ENCODE data around the gene MMP17. TPM values are rescaled to one million over a fixed set of nuclear protein-coding genes. Genes with fewer than 3 reads are reported as not detected.

The MMP17 gene
- polyA plus RNA-seq, 1 experiment, result 13.7 TPM

- peaks cover 13% of the 10 kb centered on the region for H3K36me3 ChIP-seq (ENCODE audit: control insufficient read depth, insufficient read depth, low read length)
- no peak for TF ChIP-seq CTCF (IDR thresholded peaks at IDR 0.05; ENCODE audit: insufficient read depth, low read depth, low read length)
- no peaks in the 10 kb centered on the region for H3K27me3 ChIP-seq (ENCODE audit: control insufficient read depth, insufficient read depth, low read length)
- ChIA-PET CTCF (no interaction called here), POLR2A (no interaction called here)
- DNase-seq (ENCODE audit: low read depth), result peak; percentile 21
- no peak overlapping the region for H3K4me3 ChIP-seq (ENCODE audit: low read depth, low read length)
Observed at GRCh38 chr12:131793243-131794022, 34.8 kb upstream of the MMP17 start.

GRCh38 chr12:131794061-131794460 lies 34.1 kb upstream of the MMP17 start:
- peaks cover 12% of the 10 kb centered on the region for H3K36me3 ChIP-seq (ENCODE audit: control insufficient read depth, insufficient read depth, low read length)
- no peaks in the 10 kb centered on the region for H3K27me3 ChIP-seq (ENCODE audit: control insufficient read depth, insufficient read depth, low read length)
- POLR2A ChIA-PET, result no interaction called here
- TF ChIP-seq CTCF (IDR thresholded peaks at IDR 0.05; ENCODE audit: insufficient read depth, low read depth, low read length), result no peak
- no peak overlapping the region for H3K4me3 ChIP-seq (ENCODE audit: low read depth, low read length)
- DNase-seq (ENCODE audit: low read depth), result no peak
- CTCF ChIA-PET, result no interaction called here

GRCh38 chr12:131794573-131794972 lies 33.6 kb upstream of the MMP17 start:
- no peak for TF ChIP-seq CTCF (IDR thresholded peaks at IDR 0.05; ENCODE audit: insufficient read depth, low read depth, low read length)
- ChIA-PET CTCF (no interaction called here), POLR2A (no interaction called here)
- DNase-seq (ENCODE audit: low read depth), result no peak
- Histone ChIP-seq H3K36me3 (ENCODE audit: control insufficient read depth, insufficient read depth, low read length) (peaks cover 15% of the 10 kb centered on the region), H3K4me3 (ENCODE audit: low read depth, low read length) (no peak overlapping the region), H3K27me3 (ENCODE audit: control insufficient read depth, insufficient read depth, low read length) (no peaks in the 10 kb centered on the region)

GRCh38 chr12:131795064-131795463 lies 33.1 kb upstream of the MMP17 start:
- H3K27me3 ChIP-seq (ENCODE audit: control insufficient read depth, insufficient read depth, low read length), result no peaks in the 10 kb centered on the region
- CTCF ChIA-PET, result no interaction called here
- POLR2A ChIA-PET, result no interaction called here
- TF ChIP-seq CTCF (IDR thresholded peaks at IDR 0.05; ENCODE audit: insufficient read depth, low read depth, low read length), result no peak
- H3K36me3 ChIP-seq (ENCODE audit: control insufficient read depth, insufficient read depth, low read length), result peaks cover 17% of the 10 kb centered on the region
- H3K4me3 ChIP-seq (ENCODE audit: low read depth, low read length), result no peak overlapping the region
- DNase-seq (ENCODE audit: low read depth), result no peak

- peaks cover 18% of the 10 kb centered on the region for H3K36me3 ChIP-seq (ENCODE audit: control insufficient read depth, insufficient read depth, low read length)
- POLR2A ChIA-PET, result no interaction called here
- CTCF ChIA-PET, result no interaction called here
- H3K27me3 ChIP-seq (ENCODE audit: control insufficient read depth, insufficient read depth, low read length), result no peaks in the 10 kb centered on the region
- no peak for TF ChIP-seq CTCF (IDR thresholded peaks at IDR 0.05; ENCODE audit: insufficient read depth, low read depth, low read length)
- H3K4me3 ChIP-seq (ENCODE audit: low read depth, low read length), result no peak overlapping the region
- DNase-seq (ENCODE audit: low read depth), result no peak
Observed at GRCh38 chr12:131795690-131796410, 32.3 kb upstream of the MMP17 start.
